OCI-LY7 (cell line): Measurements from ENCODE around the gene DIP2C. TPM values are rescaled to one million over a fixed set of nuclear protein-coding genes. Genes with fewer than 3 reads are reported as not detected.

Experiments used
- BruUV-seq: library from RNA; stranded (reverse); fragments of 400-500 nt; replicated peaks from 2 replicates; lab custom pipeline; 2021; lab: Mats Ljungman, UMichigan
- CTCF ChIA-PET: fragments of 300-600 bp; sonication (Branson Sonifier 250); formaldehyde crosslinking; loops from one replicate; lab custom pipeline; 2022; ENCODE audit warnings: antibody characterized with exemption; ENCODE audit not compliant: unreplicated experiment; lab: Charles Lee
- POLR2A ChIA-PET: fragments of 300-600 bp; sonication (Branson Sonifier 250); formaldehyde crosslinking; loops from one replicate; lab custom pipeline; 2022; ENCODE audit warnings: antibody characterized with exemption; lab: Charles Lee
- DNase-seq: peaks from one replicate; pipeline ENCODE4 v3.0.0-alpha.2; 2015; ENCODE audit warnings: low spot score
- H2AFZ ChIP-seq: fragments of 200-600 bp; sonication (generic), shearing (Covaris generic); 2 replicates; pipeline ENCODE4 v1.6.1; 2014; ENCODE audit warnings: mild to moderate bottlenecking, antibody characterized with exemption, low read length, moderate library complexity
- H3K27ac ChIP-seq: fragments of 200-600 bp; sonication (generic); 2 replicates; pipeline ENCODE4 v1.5.1; 2014; ENCODE audit warnings: mixed run types, low read depth, mild to moderate bottlenecking, moderate library complexity, low read length, inconsistent platforms; ENCODE audit not compliant: poor library complexity, severe bottlenecking
- H3K36me3 ChIP-seq: fragments of 200-600 bp; sonication (generic); 2 replicates; pipeline ENCODE4 v1.6.1; 2014; ENCODE audit warnings: mild to moderate bottlenecking, antibody characterized with exemption, low read length, moderate library complexity, mixed read lengths; ENCODE audit not compliant: insufficient read depth
- H3K4me1 ChIP-seq: fragments of 200-600 bp; sonication (generic); 2 replicates; pipeline ENCODE4 v1.5.1; 2014; ENCODE audit warnings: mild to moderate bottlenecking, low read length; ENCODE audit not compliant: insufficient read depth, poor library complexity, severe bottlenecking
- H3K4me2 ChIP-seq: fragments of 200-600 bp; sonication (generic); 2 replicates; pipeline ENCODE4 v1.6.1; 2014; ENCODE audit warnings: mild to moderate bottlenecking, low read length
- H3K4me3 ChIP-seq: fragments of 200-600 bp; sonication (generic); 2 replicates; pipeline ENCODE4 v1.5.1; 2014; ENCODE audit warnings: mild to moderate bottlenecking, low read depth, low read length; ENCODE audit not compliant: poor library complexity, severe bottlenecking
- H3K79me2 ChIP-seq: fragments of 200-600 bp; sonication (generic); 2 replicates; pipeline ENCODE4 v1.6.1; 2016; ENCODE audit warnings: low read depth, mild to moderate bottlenecking, low read length, moderate library complexity, mixed read lengths; ENCODE audit not compliant: insufficient read depth
- H3K9me2 ChIP-seq: fragments of 200-600 bp; sonication (generic); 2 replicates; pipeline ENCODE4 v1.6.1; 2016; ENCODE audit warnings: mild to moderate bottlenecking, low read length, mixed read lengths; ENCODE audit not compliant: insufficient read depth
- H3K9me3 ChIP-seq: fragments of 200-600 bp; sonication (generic); 2 replicates; pipeline ENCODE4 v1.6.1; 2014; ENCODE audit warnings: mild to moderate bottlenecking, mixed run types, low read length, mixed read lengths
- H4K20me1 ChIP-seq: fragments of 200-600 bp; sonication (generic); 2 replicates; pipeline ENCODE4 v1.6.1; 2014; ENCODE audit warnings: mild to moderate bottlenecking, antibody characterized with exemption, low read length, moderate library complexity, mixed read lengths; ENCODE audit not compliant: insufficient read depth
- EZH2phosphoT487 ChIP-seq: fragments of 200-600 bp; sonication (generic); IDR thresholded peaks from 2 replicates; pipeline ENCODE4 v1.6.1; 2018; ENCODE audit warnings: low read depth, borderline replicate concordance, mild to moderate bottlenecking, mixed run types, antibody characterized with exemption, low read length, moderate library complexity, mixed read lengths
- intact Hi-C: fragments of 100-400 bp; cut with micrococcal nuclease; formaldehyde crosslinking; loops from one replicate; pipeline ENCODE4 v1.10.0; 2022; ENCODE audit not compliant: unreplicated experiment
- total RNA-seq, 2 experiments: library from RNA; depleted of rRNA in 1 of 2; stranded (reverse); fragments of >200 nt in 1 of 2; shearing (Covaris generic) in 1 of 2; gene quantifications; 2 replicates each; pipeline ENCODE4 v1.2.3, GENCODE V29; 2014 to 2022
- TF ChIP-seq, protein P1 (sequence below): fragments of 200-600 bp; sonication (generic); conservative IDR thresholded peaks from 2 replicates; pipeline ENCODE4 v1.5.1; 2014; ENCODE audit warnings: mild to moderate bottlenecking, antibody characterized with exemption, low read length, moderate library complexity, mixed read lengths

The DIP2C gene
- total RNA-seq, 2 experiments from 2014 or later = 10.9 to 29.5 TPM

DNA sequence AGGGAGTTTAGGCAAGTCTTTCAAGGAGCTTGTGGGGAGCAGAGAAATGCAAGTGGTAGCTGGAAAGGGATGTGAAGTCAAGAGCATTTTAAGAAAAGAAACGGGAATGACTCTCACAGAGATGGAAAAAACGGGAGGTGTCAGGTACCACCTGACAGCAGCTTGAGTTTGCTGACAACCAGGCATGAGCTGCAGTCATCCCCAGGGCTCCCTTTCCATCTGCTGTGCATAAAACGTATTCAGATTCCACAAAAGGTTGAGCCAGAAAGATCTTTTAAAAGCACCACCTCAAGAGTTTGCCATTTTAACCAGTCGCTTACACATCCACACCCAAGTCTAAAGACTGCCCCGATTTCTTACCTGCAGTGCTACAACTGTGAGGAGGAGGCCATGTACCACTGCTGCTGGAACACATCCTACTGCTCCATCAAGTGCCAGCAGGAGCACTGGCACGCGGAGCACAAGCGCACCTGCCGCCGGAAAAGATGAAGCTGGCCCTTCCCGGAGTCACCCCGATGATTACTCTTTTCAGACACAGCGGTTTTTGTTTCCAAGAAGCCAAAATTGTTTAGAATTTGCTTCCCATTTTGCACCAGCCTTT, 437.4 kb downstream of the DIP2C start:
- Histone ChIP-seq H2AFZ (no peak overlapping the region), H3K79me2 (no peaks in the 10 kb centered on the region), H3K9me2 (no peaks in the 10 kb centered on the region), H4K20me1 (no peaks in the 10 kb centered on the region), H3K27ac (no peak overlapping the region), H3K4me1 (no peaks in the 10 kb centered on the region), H3K4me3 (no peak overlapping the region), H3K36me3 (no peaks in the 10 kb centered on the region), H3K9me3 (no peaks in the 10 kb centered on the region), H3K4me2 (no peak overlapping the region)
- CTCF ChIA-PET = no interaction called here
- no TSS peak for BruUV-seq
- no peak for DNase-seq
- no peak for TF ChIP-seq EZH2phosphoT487
- TF ChIP-seq, protein P1, sequence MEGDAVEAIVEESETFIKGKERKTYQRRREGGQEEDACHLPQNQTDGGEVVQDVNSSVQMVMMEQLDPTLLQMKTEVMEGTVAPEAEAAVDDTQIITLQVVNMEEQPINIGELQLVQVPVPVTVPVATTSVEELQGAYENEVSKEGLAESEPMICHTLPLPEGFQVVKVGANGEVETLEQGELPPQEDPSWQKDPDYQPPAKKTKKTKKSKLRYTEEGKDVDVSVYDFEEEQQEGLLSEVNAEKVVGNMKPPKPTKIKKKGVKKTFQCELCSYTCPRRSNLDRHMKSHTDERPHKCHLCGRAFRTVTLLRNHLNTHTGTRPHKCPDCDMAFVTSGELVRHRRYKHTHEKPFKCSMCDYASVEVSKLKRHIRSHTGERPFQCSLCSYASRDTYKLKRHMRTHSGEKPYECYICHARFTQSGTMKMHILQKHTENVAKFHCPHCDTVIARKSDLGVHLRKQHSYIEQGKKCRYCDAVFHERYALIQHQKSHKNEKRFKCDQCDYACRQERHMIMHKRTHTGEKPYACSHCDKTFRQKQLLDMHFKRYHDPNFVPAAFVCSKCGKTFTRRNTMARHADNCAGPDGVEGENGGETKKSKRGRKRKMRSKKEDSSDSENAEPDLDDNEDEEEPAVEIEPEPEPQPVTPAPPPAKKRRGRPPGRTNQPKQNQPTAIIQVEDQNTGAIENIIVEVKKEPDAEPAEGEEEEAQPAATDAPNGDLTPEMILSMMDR = no peak
- POLR2A ChIA-PET = interaction anchor here (1.3 to 1.6 kb wide), 2 partner anchors 10 to 11 kb away, joined by 3 to 6 read pairs; no protein-coding TSS in a partner anchor
- intact Hi-C loops = no loop called here

DNA sequence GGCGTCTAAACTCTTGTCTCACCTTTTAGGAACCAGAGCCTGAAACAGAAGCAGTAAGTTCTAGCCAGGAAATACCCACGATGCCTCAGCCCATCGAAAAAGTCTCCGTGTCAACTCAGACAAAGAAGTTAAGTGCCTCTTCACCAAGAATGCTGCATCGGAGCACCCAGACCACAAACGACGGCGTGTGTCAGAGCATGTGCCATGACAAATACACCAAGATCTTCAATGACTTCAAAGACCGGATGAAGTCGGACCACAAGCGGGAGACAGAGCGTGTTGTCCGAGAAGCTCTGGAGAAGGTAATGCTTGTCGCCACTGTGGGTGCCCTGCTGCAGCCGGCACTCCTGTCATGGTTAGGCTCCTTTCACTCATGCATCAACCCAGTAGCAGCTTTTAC, 441.2 kb downstream of the DIP2C start:
- no peaks in the 10 kb centered on the region for H4K20me1 ChIP-seq
- DNase-seq = no peak
- no TSS peak for BruUV-seq
- intact Hi-C loops = no loop called here
- H3K9me3 ChIP-seq = no peaks in the 10 kb centered on the region
- no peaks in the 10 kb centered on the region for H3K4me1 ChIP-seq
- H3K4me3 ChIP-seq = no peak overlapping the region
- no peak overlapping the region for H3K27ac ChIP-seq
- no peaks in the 10 kb centered on the region for H3K36me3 ChIP-seq
- TF ChIP-seq, protein P1 = no peak
- no peak for TF ChIP-seq EZH2phosphoT487
- CTCF ChIA-PET = no interaction called here
- no peaks in the 10 kb centered on the region for H3K9me2 ChIP-seq
- no peak overlapping the region for H3K4me2 ChIP-seq
- POLR2A ChIA-PET = interaction anchor here (1.0 kb wide), 1 partner anchor 13 kb away, joined by 3 read pairs; no protein-coding TSS in a partner anchor
- H3K79me2 ChIP-seq = no peaks in the 10 kb centered on the region
- H2AFZ ChIP-seq = no peak overlapping the region

DNA sequence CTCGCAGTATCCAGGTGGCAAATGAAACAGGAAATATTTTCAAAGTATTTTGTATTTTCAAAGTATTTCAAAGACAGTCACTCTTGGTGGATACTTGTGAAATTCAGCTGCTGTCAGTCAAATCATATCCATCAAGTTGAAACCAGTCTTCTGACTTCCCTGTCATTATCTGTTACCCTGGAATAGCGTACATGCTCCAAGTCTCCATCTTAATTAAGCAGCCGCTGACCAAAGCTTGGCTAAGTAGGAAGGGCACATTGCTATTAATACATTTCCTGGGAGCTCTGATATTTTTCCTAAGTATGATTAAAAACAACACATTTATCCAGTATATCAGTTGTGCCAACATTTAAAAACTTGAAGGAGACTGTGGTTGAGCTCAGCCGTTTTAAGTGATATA, 442.0 kb downstream of the DIP2C start:
- Histone ChIP-seq H3K9me3 (no peaks in the 10 kb centered on the region), H3K4me3 (no peak overlapping the region), H4K20me1 (no peaks in the 10 kb centered on the region), H3K27ac (no peak overlapping the region), H3K4me2 (no peak overlapping the region), H3K9me2 (no peaks in the 10 kb centered on the region), H2AFZ (no peak overlapping the region), H3K79me2 (no peaks in the 10 kb centered on the region), H3K4me1 (no peaks in the 10 kb centered on the region), H3K36me3 (no peaks in the 10 kb centered on the region)
- intact Hi-C loops = no loop called here
- DNase-seq = no peak
- CTCF ChIA-PET = no interaction called here
- POLR2A ChIA-PET = interaction anchor here (0.5 to 1.0 kb wide), 5 partner anchors 9 to 212 kb away, joined by 3 to 4 read pairs (median 3); no protein-coding TSS in a partner anchor
- no TSS peak for BruUV-seq
- no peak for TF ChIP-seq EZH2phosphoT487
- TF ChIP-seq, protein P1 = no peak
